SK-N-MC (cell line): ENCODE data around the gene AQP9.

Experiments used
- DNase-seq: peaks from one replicate; pipeline ENCODE4 v3.0.0-alpha.2; 2011; ENCODE audit warnings: low read depth, low spot score
- H3K27ac ChIP-seq: fragments of 200-600 bp; sonication (generic); 2 replicates; pipeline ENCODE4 v1.5.1; 2016; ENCODE audit warnings: mixed run types
- H3K36me3 ChIP-seq: fragments of 200-600 bp; sonication (generic); 2 replicates; pipeline ENCODE4 v1.6.1; 2017; ENCODE audit warnings: antibody characterized with exemption, low read length, mixed read lengths; ENCODE audit not compliant: insufficient read depth
- H3K4me3 ChIP-seq: fragments of 200-600 bp; sonication (generic); 2 replicates; pipeline ENCODE4 v1.5.1; 2016
- H3K9ac ChIP-seq: fragments of 200-600 bp; sonication (generic); 2 replicates; pipeline ENCODE4 v1.8.0; 2017; ENCODE audit warnings: mixed run types, mixed read lengths; ENCODE audit not compliant: insufficient read length
- H3K9me3 ChIP-seq: fragments of 200-600 bp; sonication (generic); 2 replicates; pipeline ENCODE4 v1.6.1; 2017; ENCODE audit warnings: low read depth, mild to moderate bottlenecking, antibody characterized with exemption, low read length, moderate library complexity, mixed read lengths
- EZH2 ChIP-seq: fragments of 200-600 bp; sonication (generic); IDR thresholded peaks from one replicate; pipeline ENCODE4 v1.6.1; 2017; ENCODE audit warnings: antibody characterized with exemption
- FOXP2 ChIP-seq: optimal IDR thresholded peaks from 2 replicates; pipeline ENCODE3; 2011; ENCODE audit warnings: mild to moderate bottlenecking, moderate library complexity; ENCODE audit not compliant: insufficient read depth; ENCODE audit errors: extremely low read length, control extremely low read depth
- POLR2AphosphoS5 ChIP-seq: IDR thresholded peaks from 2 replicates; pipeline ENCODE4 v1.6.1; 2012; ENCODE audit warnings: mild to moderate bottlenecking, low read depth, low read length, borderline replicate concordance

Gene AQP9

GRCh38 chr15:58146211-58146610, 8.0 kb downstream of the AQP9 start:
- no peak for DNase-seq
- Histone ChIP-seq H3K9me3 (no peaks in the 10 kb centered on the region), H3K4me3 (no peak overlapping the region), H3K9ac (no peak overlapping the region), H3K27ac (no peak overlapping the region), H3K36me3 (no peaks in the 10 kb centered on the region)
- TF ChIP-seq EZH2 (no peak), POLR2AphosphoS5 (no peak), FOXP2 (no peak)

DNA sequence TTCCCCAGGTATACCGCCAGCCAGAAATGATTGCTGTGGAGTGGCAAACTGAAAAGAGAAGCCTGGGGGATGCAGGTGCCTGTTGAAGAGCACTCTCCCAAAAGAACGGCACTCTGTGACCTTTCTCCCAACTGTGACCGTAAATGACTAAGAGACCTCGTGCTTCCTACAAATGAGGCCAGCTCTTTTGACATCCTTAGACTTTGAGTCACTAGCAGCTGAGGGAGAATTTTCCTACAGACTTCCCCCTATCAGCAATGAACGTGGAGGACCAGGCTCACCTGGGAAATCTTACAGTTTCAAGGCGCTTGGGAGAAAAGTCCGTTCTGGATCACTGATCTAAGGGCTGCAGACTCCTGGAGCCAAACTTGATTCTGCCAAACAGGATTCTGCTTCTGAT, 8.6 kb downstream of the AQP9 start:
- Histone ChIP-seq H3K4me3 (no peak overlapping the region), H3K9me3 (no peaks in the 10 kb centered on the region), H3K27ac (no peak overlapping the region), H3K36me3 (no peaks in the 10 kb centered on the region), H3K9ac (no peak overlapping the region)
- no peak for TF ChIP-seq EZH2
- no peak for TF ChIP-seq POLR2AphosphoS5
- TF ChIP-seq FOXP2: no peak
- no peak for DNase-seq

GRCh38 chr15:58147171-58147611, 9.0 kb downstream of the AQP9 start:
- no peaks in the 10 kb centered on the region for H3K9me3 ChIP-seq
- H3K36me3 ChIP-seq: no peaks in the 10 kb centered on the region
- DNase-seq: no peak
- H3K9ac ChIP-seq: no peak overlapping the region
- no peak for TF ChIP-seq POLR2AphosphoS5
- no peak for TF ChIP-seq FOXP2
- no peak for TF ChIP-seq EZH2
- no peak overlapping the region for H3K27ac ChIP-seq
- no peak overlapping the region for H3K4me3 ChIP-seq

- DNase-seq: no peak
- Histone ChIP-seq H3K27ac (no peak overlapping the region), H3K9ac (no peak overlapping the region), H3K4me3 (no peak overlapping the region), H3K36me3 (no peaks in the 10 kb centered on the region), H3K9me3 (no peaks in the 10 kb centered on the region)
- TF ChIP-seq EZH2 (no peak), POLR2AphosphoS5 (no peak)
Measured at GRCh38 chr15:58148120-58148519, 9.9 kb downstream of the AQP9 start.

DNA sequence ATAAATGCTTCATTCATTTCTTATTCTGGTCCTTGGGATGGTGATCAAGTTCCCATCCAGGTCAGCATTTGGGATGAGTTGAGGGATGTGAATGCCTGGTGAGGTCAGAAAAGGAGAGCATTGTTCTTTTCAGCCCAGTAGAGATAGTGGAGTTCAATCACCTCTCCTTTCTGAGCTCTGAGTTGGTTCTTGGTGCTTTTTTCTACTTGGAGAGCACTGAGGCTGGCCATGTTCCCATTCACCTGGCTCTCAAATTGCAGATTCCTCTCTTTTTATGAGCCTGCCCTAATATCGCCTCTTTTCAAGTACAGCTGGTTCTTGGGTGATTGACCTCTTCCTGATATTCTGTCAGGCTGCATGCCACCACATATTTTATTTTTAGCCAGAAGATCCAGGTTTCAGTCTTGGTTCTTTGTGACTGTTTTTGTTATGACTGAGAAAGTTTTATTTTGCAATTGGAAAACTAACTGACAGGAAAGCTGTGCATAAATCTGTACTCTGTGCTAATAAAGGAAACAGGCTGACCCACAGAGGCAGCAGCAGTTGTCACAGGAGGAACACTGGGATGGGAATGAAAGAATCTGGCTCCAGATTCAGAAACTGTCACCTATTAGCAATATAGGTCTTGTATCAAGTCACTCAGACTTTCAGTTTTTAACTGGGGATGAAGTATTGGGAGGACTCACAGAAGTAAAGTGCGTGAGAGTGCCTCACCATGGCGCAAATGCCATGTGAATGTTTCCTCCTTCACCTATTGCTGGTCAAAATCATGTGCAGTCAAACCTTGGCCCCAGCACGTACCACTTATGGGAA, 10.7 kb downstream of the AQP9 start:
- DNase-seq: no peak
- no peaks in the 10 kb centered on the region for H3K9me3 ChIP-seq
- H3K9ac ChIP-seq: no peak overlapping the region

GRCh38 chr15:58154769-58155168, 16.6 kb downstream of the AQP9 start:
- no peak overlapping the region for H3K27ac ChIP-seq
- no peaks in the 10 kb centered on the region for H3K9me3 ChIP-seq
- H3K36me3 ChIP-seq: no peaks in the 10 kb centered on the region
- no peak for DNase-seq
- no peak overlapping the region for H3K4me3 ChIP-seq
- no peak overlapping the region for H3K9ac ChIP-seq
- TF ChIP-seq EZH2 (no peak), FOXP2 (no peak), POLR2AphosphoS5 (no peak)

More for the DNA sequence above, 10.7 kb downstream of the AQP9 start:
- H3K27ac ChIP-seq: no peak overlapping the region
- H3K4me3 ChIP-seq: no peak overlapping the region
- H3K36me3 ChIP-seq: no peaks in the 10 kb centered on the region
- TF ChIP-seq FOXP2 (no peak), POLR2AphosphoS5 (no peak), EZH2 (no peak)

- Histone ChIP-seq H3K36me3 (no peaks in the 10 kb centered on the region), H3K9me3 (no peaks in the 10 kb centered on the region), H3K27ac (no peak overlapping the region), H3K9ac (no peak overlapping the region), H3K4me3 (no peak overlapping the region)
- DNase-seq: no peak
- TF ChIP-seq POLR2AphosphoS5 (no peak), EZH2 (no peak), FOXP2 (no peak)
Measured at GRCh38 chr15:58159827-58160386, 21.7 kb downstream of the AQP9 start.

GRCh38 chr15:58161436-58161930, 23.3 kb downstream of the AQP9 start:
- no peaks in the 10 kb centered on the region for H3K36me3 ChIP-seq
- DNase-seq: no peak
- TF ChIP-seq EZH2 (no peak), POLR2AphosphoS5 (no peak), FOXP2 (no peak)

GRCh38 chr15:58163985-58164384, 25.8 kb downstream of the AQP9 start:
- H3K9ac ChIP-seq: no peak overlapping the region
- no peak overlapping the region for H3K4me3 ChIP-seq
- H3K27ac ChIP-seq: no peak overlapping the region
- H3K9me3 ChIP-seq: no peaks in the 10 kb centered on the region
- no peak for DNase-seq
- no peak for TF ChIP-seq FOXP2
- TF ChIP-seq EZH2: no peak
- TF ChIP-seq POLR2AphosphoS5: no peak
- no peaks in the 10 kb centered on the region for H3K36me3 ChIP-seq

More at GRCh38 chr15:58161436-58161930, 23.3 kb downstream of the AQP9 start:
- H3K27ac ChIP-seq: no peak overlapping the region
- H3K9me3 ChIP-seq: no peaks in the 10 kb centered on the region
- no peak overlapping the region for H3K9ac ChIP-seq
- H3K4me3 ChIP-seq: no peak overlapping the region
